ENCODE measurements around the gene SEMA5B. TPM values are rescaled to one million over a fixed set of nuclear protein-coding genes. Genes with fewer than 3 reads are reported as not detected.

The SEMA5B gene
- total RNA-seq, 1 experiment from 2014 or later, result not detected

DNA sequence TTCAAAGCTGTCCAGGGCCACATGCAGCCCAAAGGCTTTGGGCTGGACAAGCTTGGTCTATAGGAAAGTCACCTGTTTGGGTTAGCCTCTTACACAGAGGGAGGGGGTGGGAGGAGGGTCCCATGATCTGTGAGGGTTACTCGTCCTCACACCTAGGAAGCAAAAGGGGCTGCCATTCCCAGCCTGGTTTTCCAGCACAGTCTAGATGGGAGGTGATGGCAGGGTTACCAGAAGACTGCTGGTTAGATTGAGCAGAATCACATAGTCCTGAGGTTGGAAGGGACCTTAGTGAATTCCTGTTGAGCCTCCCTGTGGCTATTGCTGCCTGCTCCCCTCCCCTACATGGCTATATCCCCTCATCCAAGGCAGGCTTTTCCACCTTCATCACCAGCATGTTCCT is 101.8 kb downstream of the SEMA5B start:
- H3K79me2 ChIP-seq (ENCODE audit: low read depth), result no peaks in the 10 kb centered on the region
- no peaks in the 10 kb centered on the region for H3K9me3 ChIP-seq (ENCODE audit: insufficient read depth, low read depth)
- H3K4me3 ChIP-seq, result no peak overlapping the region
- POLR2A ChIA-PET (ENCODE audit: unreplicated experiment), result no interaction called here
- H3K36me3 ChIP-seq (ENCODE audit: low read depth), result no peaks in the 10 kb centered on the region
- H3K27me3 ChIP-seq (ENCODE audit: insufficient read depth, low read depth), result 0 out of 2 replicates have a peak, but pooled peaks cover 6% of the 10 kb centered on the region
- H3K4me2 ChIP-seq, result no peak overlapping the region
- H4K20me1 ChIP-seq (ENCODE audit: insufficient read depth), result no peaks in the 10 kb centered on the region
- no peaks in the 10 kb centered on the region for H3K9me2 ChIP-seq (ENCODE audit: insufficient read depth)
- DNase-seq, result no peak
- no peak for TF ChIP-seq EZH2 (IDR thresholded peaks at IDR 0.05; ENCODE audit: low read depth)
- TF ChIP-seq, protein P1, sequence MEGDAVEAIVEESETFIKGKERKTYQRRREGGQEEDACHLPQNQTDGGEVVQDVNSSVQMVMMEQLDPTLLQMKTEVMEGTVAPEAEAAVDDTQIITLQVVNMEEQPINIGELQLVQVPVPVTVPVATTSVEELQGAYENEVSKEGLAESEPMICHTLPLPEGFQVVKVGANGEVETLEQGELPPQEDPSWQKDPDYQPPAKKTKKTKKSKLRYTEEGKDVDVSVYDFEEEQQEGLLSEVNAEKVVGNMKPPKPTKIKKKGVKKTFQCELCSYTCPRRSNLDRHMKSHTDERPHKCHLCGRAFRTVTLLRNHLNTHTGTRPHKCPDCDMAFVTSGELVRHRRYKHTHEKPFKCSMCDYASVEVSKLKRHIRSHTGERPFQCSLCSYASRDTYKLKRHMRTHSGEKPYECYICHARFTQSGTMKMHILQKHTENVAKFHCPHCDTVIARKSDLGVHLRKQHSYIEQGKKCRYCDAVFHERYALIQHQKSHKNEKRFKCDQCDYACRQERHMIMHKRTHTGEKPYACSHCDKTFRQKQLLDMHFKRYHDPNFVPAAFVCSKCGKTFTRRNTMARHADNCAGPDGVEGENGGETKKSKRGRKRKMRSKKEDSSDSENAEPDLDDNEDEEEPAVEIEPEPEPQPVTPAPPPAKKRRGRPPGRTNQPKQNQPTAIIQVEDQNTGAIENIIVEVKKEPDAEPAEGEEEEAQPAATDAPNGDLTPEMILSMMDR (conservative IDR thresholded peaks at IDR 0.05), result no peak
- H2AFZ ChIP-seq, result no peak overlapping the region
- BruUV-seq (replicated peaks), result no TSS peak
- H3K4me1 ChIP-seq (replicated peaks; ENCODE audit: insufficient read depth), result peaks cover under 1% of the 10 kb centered on the region; the same call in 1 of the 2 replicates
- intact Hi-C loops (cut with micrococcal nuclease; ENCODE audit: unreplicated experiment), result no loop called here
- no peaks in the 10 kb centered on the region for H3F3A ChIP-seq (ENCODE audit: insufficient read depth, low read depth)
- H3K27ac ChIP-seq, result no peak overlapping the region
- CTCF ChIA-PET, result no interaction called here

DNA sequence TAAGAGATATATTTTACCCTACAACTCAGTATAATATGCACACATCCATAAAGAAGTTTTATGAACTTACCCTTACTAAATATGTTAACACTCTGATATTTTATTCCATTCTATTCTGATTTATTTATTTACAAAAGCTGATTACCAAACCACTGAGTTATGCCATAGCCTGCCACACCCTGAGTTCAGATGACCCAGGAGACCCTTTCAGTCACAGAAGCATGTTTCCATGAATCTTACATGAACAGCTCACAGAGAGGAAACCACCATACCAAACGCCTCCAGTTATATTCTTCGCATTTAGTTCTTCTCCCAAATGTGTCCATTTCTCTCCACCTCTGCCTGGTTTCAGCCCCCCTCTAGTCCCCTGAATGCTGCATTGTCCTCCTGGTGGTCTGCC is 103.5 kb downstream of the SEMA5B start:
- H3K9me3 ChIP-seq (ENCODE audit: insufficient read depth, low read depth), result no peaks in the 10 kb centered on the region
- no peaks in the 10 kb centered on the region for H3F3A ChIP-seq (ENCODE audit: insufficient read depth, low read depth)
- TF ChIP-seq, protein P1 (conservative IDR thresholded peaks at IDR 0.05), result no peak
- no peak for TF ChIP-seq EZH2 (IDR thresholded peaks at IDR 0.05; ENCODE audit: low read depth)
- H3K79me2 ChIP-seq (ENCODE audit: low read depth), result no peaks in the 10 kb centered on the region
- no peak for DNase-seq
- BruUV-seq (replicated peaks), result no TSS peak
- POLR2A ChIA-PET (ENCODE audit: unreplicated experiment), result no interaction called here
- no peaks in the 10 kb centered on the region for H3K9me2 ChIP-seq (ENCODE audit: insufficient read depth)
- H3K4me1 ChIP-seq (replicated peaks; ENCODE audit: insufficient read depth), result no peaks in the 10 kb centered on the region; the same call in 1 of the 2 replicates
- H3K36me3 ChIP-seq (ENCODE audit: low read depth), result no peaks in the 10 kb centered on the region
- intact Hi-C loops (cut with micrococcal nuclease; ENCODE audit: unreplicated experiment), result no loop called here
- H4K20me1 ChIP-seq (ENCODE audit: insufficient read depth), result no peaks in the 10 kb centered on the region
- no peak overlapping the region for H3K4me2 ChIP-seq
- 0 out of 2 replicates have a peak, but pooled peaks cover 6% of the 10 kb centered on the region for H3K27me3 ChIP-seq (ENCODE audit: insufficient read depth, low read depth)
- H3K4me3 ChIP-seq, result no peak overlapping the region
- H3K27ac ChIP-seq, result no peak overlapping the region
- CTCF ChIA-PET, result no interaction called here
- no peak overlapping the region for H2AFZ ChIP-seq

DNA sequence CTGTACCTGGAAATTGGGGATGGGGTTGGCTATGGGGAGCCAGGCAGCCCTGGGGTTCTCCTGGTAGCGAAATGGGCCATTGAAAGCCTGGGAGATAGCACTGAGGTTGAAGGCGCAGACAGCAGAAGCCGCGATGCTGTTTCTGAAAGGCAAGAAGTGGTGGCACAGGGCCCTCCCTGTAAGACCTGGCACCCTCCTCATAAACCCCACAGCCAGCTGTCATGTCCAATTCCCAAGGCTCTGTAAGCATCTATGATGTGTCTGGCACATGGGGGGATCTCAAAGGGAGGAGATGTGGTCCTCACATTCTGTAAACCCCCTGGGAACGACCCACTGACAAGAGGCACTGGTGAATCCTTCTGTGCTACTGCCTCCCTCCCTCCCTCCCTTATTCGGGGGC is 104.0 kb downstream of the SEMA5B start:
- Histone ChIP-seq H3K4me2 (no peak overlapping the region), H3K27me3 (ENCODE audit: insufficient read depth, low read depth) (0 out of 2 replicates have a peak, but pooled peaks cover 6% of the 10 kb centered on the region), H3K9me3 (ENCODE audit: insufficient read depth, low read depth) (no peaks in the 10 kb centered on the region), H3K4me3 (no peak overlapping the region), H2AFZ (no peak overlapping the region), H3K79me2 (ENCODE audit: low read depth) (no peaks in the 10 kb centered on the region), H4K20me1 (ENCODE audit: insufficient read depth) (no peaks in the 10 kb centered on the region), H3K4me1 (replicated peaks; ENCODE audit: insufficient read depth) (no peaks in the 10 kb centered on the region; the same call in 1 of the 2 replicates), H3K9me2 (ENCODE audit: insufficient read depth) (no peaks in the 10 kb centered on the region), H3K36me3 (ENCODE audit: low read depth) (no peaks in the 10 kb centered on the region), H3F3A (ENCODE audit: insufficient read depth, low read depth) (no peaks in the 10 kb centered on the region), H3K27ac (no peak overlapping the region)
- no peak for DNase-seq
- POLR2A ChIA-PET (ENCODE audit: unreplicated experiment), result no interaction called here
- no peak for TF ChIP-seq EZH2 (IDR thresholded peaks at IDR 0.05; ENCODE audit: low read depth)
- TF ChIP-seq, protein P1 (conservative IDR thresholded peaks at IDR 0.05), result no peak
- no TSS peak for BruUV-seq (replicated peaks)
- CTCF ChIA-PET, result no interaction called here
- intact Hi-C loops (cut with micrococcal nuclease; ENCODE audit: unreplicated experiment), result no loop called here

Data from PC-9 (cell line).